Brain microvascular endothelial cell (primary cell): Measurements from ENCODE around the gene UQCR11.

Source experiments
- DNase-seq: peaks from one replicate; pipeline ENCODE4 v3.0.0-alpha.2; 2020
- H3K27ac ChIP-seq: fragments of 250-450 bp; sonication (Bioruptor Pico); 2 replicates; pipeline ENCODE4 v1.5.1; 2020; ENCODE audit warnings: mild to moderate bottlenecking, moderate library complexity
- H3K27me3 ChIP-seq: fragments of 250-450 bp; sonication (Bioruptor Pico); replicated peaks from 2 replicates; pipeline ENCODE4 v1.5.1; 2020; ENCODE audit warnings: mild to moderate bottlenecking
- H3K36me3 ChIP-seq: fragments of 250-450 bp; sonication (Bioruptor Pico); replicated peaks from 2 replicates; pipeline ENCODE4 v1.5.1; 2020; ENCODE audit warnings: mild to moderate bottlenecking
- H3K4me3 ChIP-seq: 2 replicates; pipeline ENCODE4 v1.5.1; 2011; ENCODE audit warnings: low read depth, mild to moderate bottlenecking, control low read depth, low read length, moderate library complexity
- in situ Hi-C: cut with HindIII; loops from 2 replicates; pipeline ENCODE4 v1.10.0; 2017; ENCODE audit warnings: low sequenced_read_pairs, low pct_ligation_motif_present
- TF ChIP-seq, protein P1 (sequence below): IDR thresholded peaks from 2 replicates; pipeline ENCODE4 v1.5.1; 2011; ENCODE audit warnings: low read depth, mild to moderate bottlenecking, moderate library complexity, low read length, control low read depth, inconsistent platforms; ENCODE audit errors: missing control alignments

The UQCR11 gene

DNA sequence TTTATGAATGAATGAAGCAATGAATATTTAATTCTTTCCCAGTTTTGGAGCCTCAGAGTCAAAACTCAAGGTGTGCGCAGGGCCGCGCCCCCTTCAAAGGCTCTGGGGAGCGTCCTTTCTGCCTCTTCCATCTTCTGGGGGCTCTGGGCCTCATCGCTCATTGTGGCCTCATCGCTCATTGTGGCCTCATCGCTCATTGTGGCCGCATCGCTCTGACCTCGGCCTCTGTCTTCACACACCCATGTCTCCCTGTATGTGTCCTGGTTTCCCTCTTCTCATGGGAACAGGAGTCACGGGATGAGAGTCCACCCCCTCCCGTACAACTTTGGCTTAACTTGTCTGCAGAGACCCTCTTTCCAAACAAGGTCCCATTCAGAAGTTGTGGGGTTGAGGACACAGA lies 33.9 kb downstream of the UQCR11 start:
- no peak overlapping the region for H3K27ac ChIP-seq
- H3K27me3 ChIP-seq: no peaks in the 10 kb centered on the region
- no peak overlapping the region for H3K4me3 ChIP-seq
- in situ Hi-C loops: no loop called here
- no peak for DNase-seq
- no peaks in the 10 kb centered on the region for H3K36me3 ChIP-seq
- TF ChIP-seq, protein P1, sequence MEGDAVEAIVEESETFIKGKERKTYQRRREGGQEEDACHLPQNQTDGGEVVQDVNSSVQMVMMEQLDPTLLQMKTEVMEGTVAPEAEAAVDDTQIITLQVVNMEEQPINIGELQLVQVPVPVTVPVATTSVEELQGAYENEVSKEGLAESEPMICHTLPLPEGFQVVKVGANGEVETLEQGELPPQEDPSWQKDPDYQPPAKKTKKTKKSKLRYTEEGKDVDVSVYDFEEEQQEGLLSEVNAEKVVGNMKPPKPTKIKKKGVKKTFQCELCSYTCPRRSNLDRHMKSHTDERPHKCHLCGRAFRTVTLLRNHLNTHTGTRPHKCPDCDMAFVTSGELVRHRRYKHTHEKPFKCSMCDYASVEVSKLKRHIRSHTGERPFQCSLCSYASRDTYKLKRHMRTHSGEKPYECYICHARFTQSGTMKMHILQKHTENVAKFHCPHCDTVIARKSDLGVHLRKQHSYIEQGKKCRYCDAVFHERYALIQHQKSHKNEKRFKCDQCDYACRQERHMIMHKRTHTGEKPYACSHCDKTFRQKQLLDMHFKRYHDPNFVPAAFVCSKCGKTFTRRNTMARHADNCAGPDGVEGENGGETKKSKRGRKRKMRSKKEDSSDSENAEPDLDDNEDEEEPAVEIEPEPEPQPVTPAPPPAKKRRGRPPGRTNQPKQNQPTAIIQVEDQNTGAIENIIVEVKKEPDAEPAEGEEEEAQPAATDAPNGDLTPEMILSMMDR: no peak

DNA sequence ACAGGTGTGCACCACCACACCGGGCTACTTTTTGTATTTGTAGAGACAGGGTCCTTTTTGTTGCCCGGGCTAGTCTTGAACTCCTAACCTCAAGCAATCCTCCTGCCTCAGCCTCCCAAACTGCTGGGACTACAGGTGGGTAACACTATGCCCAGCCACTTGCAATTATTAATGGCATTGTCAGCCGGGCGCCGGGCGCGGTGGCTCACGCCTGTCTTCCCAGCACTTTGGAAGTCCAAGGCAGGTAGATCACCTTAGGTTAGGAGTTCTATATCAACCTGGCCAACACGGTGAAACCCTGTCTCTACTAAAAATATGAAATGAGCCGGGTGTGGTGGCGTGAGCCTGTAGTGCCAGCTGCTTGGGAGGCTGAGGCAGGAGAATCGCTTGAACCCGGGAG lies 34.4 kb downstream of the UQCR11 start:
- TF ChIP-seq, protein P1: no peak
- H3K4me3 ChIP-seq: no peak overlapping the region
- H3K27ac ChIP-seq: no peak overlapping the region
- H3K27me3 ChIP-seq: no peaks in the 10 kb centered on the region
- DNase-seq: no peak
- in situ Hi-C loops: no loop called here
- no peaks in the 10 kb centered on the region for H3K36me3 ChIP-seq

DNA sequence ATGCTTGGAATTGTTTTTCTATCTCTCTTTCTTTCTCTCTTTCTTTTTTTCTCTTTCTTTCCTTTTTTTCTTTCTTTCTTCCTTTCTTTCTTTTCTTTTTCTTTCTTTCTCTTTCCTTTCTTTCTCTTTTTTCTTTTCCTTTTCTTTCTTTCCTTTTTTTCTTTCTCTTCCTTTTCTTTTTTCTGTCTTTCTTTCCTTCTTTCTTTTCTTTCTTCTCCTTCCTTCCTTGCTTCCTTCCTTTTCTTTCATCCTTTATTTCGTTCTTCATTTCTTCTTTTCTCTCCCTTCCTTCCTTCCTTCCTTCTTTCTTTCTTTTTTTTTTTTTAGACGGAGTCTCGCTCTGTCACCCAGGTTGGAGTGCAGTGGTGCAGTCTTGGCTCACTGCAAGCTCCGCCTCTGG lies 35.3 kb downstream of the UQCR11 start:
- Histone ChIP-seq H3K27ac (no peak overlapping the region), H3K36me3 (peaks cover 2% of the 10 kb centered on the region), H3K4me3 (no peak overlapping the region), H3K27me3 (no peaks in the 10 kb centered on the region)
- no peak for DNase-seq
- TF ChIP-seq, protein P1: no peak
- in situ Hi-C loops: no loop called here

DNA sequence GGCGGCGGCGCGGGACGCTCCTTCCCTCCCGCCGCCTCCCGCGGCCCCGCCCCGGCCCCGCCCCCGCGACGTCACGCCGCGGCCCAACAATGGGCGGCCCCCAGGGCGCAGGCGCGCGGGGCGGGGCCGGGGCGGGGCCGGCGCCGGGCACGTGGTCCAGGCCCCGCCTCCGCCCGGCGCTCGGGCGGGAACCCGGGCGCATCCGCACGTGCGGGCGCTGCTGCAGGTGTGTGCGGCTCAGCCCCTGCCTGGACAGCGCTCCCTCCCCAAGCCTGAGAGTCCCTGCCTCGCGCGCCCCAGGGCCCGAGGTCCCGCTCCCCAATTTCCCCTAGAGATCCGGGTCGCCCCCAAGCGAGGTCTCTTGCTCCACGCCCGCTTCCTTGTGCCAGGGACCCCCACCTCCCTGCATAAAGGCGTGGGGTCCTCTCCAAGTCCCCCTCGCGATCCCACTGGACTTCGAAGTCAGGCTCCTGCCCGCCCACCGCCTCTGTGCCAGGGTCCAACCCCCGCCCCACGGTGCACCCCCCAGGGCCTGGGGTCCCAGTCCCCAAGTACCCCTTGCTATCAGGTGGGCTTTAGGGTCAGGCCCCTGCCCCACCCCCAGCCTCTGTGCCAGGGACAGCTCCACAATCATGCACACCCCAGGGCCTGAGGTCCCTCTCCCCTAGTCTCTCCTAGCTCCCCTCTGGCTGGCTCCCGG lies 36.8 kb downstream of the UQCR11 start, which contains the start of gene MEX3D:
TSS of gene MEX3D (minus strand) at position 6 of the 700 bp plus-strand sequence. CDS start 267 bp downstream, outside the sequence.
- in situ Hi-C loops: no loop called here
- H3K27me3 ChIP-seq: no peaks in the 10 kb centered on the region
- TF ChIP-seq, protein P1: no peak
- peaks cover 2% of the 10 kb centered on the region for H3K36me3 ChIP-seq
- DNase-seq: peak; percentile 9
- peak within 1 kb of the TSS; percentile 86 for H3K27ac ChIP-seq
- H3K4me3 ChIP-seq: peak within 1 kb of the TSS; percentile 79

DNA sequence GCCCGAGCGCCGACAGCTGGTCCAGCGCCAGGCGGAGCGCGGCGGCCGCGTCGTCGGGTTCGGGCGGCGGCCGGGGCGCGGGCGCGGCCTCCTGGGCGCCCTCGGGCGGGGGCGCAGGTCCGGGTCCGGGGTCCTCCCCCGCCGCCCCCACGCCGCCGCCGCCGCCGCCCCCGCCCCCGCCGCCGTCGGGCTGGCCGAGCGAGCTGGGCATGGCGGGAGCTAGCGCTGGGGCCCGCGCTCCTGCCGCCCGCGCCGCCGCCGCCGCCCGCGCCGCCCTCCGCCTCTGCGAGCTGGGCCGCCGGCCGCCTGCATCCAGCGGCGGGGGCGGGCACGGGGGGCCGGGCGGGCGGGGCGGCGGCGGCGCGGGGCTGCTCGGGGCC lies 37.4 kb downstream of the UQCR11 start:
- TF ChIP-seq, protein P1: no peak
- no peak for DNase-seq
- Histone ChIP-seq H3K36me3 (peaks cover 2% of the 10 kb centered on the region), H3K27me3 (no peaks in the 10 kb centered on the region), H3K4me3 (peak overlapping the region; percentile 79), H3K27ac (no peak overlapping the region)
- in situ Hi-C loops: no loop called here
